HG03558 (cell line): Measurements from ENCODE around the gene SLC26A3.

Experiments
- ATAC-seq: cut with Tn5 transposase; IDR thresholded peaks from one replicate; pipeline ENCODE4 v1.9.1; 2021; ENCODE audit warnings: moderate number of reproducible peaks; ENCODE audit not compliant: unreplicated experiment; ENCODE audit errors: extremely low read depth

Gene SLC26A3

DNA sequence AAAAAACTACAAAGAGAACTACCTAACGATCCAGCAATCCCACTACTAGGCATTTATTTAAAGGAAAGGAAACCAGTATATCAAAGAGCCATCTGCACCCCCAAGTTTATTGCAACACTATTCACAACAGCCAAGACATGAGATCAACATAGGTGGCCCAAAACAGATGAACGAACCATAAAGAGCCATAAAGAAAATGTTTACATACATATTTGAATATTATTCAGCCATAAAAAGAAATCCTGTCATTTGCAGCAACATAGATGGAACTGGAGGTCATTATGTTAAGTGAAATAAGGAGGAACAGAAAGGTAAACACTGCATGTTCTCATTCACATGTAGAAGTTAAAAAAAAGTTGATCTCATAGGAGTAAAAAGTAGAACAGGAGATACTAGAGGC is 15.6 kb upstream of the SLC26A3 start:
- no peak for ATAC-seq

DNA sequence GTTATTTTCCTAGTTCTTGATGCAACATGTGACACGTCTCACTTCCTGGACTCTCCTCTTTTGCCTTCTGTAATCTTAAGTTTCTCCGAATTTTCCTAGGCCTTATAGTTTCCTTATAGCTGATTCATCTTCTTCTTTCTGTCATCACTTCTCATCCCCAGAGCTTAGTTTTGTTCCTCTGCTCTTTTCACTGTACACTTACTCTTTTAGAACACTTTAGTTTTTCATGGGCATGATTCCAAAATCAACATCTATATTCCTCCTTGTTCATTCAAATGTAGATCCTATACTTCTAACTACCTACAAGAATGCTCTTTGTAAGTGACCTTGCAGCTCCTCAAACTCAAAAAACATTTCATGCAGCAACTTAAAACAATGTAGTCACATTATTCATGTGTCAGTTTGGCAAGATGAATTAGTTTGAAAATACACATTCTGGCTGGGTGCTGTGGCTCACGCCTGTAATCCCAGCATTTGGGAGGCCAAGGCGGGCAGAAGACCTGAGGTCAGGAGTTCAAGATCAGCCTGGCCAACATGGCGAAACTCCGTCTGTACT is 13.1 kb upstream of the SLC26A3 start:
- ATAC-seq: no peak

DNA sequence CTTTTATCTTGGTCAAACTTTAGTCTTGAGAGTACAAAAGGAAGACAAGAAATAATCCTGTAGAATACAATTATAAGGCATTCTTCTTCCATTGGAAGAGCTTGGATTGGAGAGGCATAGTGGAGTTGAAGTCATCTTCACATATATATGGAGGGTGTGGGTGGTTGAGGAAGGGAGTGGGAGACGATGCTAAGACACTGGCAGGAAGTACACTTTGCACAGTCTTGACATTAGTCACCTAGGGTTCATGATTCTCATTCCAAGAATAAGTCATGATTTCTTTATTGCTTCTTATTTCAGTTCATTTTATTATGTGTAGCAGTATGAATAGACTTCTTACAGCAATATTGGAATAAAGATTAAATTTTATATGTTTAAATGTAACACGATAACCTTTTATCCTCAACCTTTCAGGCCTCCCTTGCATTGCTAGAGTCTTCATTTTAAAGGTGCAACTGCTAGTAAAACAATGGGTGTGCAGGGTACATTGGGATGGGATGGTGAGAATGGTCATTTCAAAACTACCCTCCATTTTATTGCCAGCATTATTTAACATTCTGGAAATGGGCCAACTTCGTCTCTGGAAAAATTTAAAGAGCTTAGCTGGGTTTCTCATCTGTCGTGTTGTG is 12.3 kb upstream of the SLC26A3 start:
- no peak for ATAC-seq

- no peak for ATAC-seq
Measured at GRCh38 chr7:107813524-107813923, 10.5 kb upstream of the SLC26A3 start.

DNA sequence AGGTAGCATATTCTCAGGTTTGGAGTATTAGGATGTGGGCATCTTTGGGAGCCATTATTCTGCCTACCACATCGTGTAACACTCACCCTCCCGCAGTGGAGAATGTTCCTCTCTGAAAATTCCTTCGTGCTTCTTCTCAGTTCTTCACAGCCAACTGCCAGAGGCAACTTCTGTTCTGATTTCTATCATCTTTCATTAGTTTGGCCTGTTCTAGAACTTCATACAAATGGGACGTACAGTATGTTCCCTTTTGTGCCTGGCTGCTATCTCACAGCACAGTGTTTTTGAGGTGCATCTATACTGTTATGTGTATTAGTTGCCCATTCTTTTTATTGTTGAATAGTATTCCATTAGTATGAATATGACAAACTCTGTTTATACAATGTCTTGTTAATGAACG is 8.9 kb upstream of the SLC26A3 start:
- ATAC-seq: no peak

- no peak for ATAC-seq
Measured at GRCh38 chr7:107810626-107811025, 7.6 kb upstream of the SLC26A3 start.

- no peak for ATAC-seq
Measured at GRCh38 chr7:107809179-107809578, 6.2 kb upstream of the SLC26A3 start.

GRCh38 chr7:107799647-107800264 is 3.3 kb downstream of the SLC26A3 start:
- no peak for ATAC-seq

GRCh38 chr7:107792364-107792763 is 10.7 kb downstream of the SLC26A3 start:
- ATAC-seq: no peak

- ATAC-seq: no peak
Measured at GRCh38 chr7:107789647-107790046, 13.4 kb downstream of the SLC26A3 start.

DNA sequence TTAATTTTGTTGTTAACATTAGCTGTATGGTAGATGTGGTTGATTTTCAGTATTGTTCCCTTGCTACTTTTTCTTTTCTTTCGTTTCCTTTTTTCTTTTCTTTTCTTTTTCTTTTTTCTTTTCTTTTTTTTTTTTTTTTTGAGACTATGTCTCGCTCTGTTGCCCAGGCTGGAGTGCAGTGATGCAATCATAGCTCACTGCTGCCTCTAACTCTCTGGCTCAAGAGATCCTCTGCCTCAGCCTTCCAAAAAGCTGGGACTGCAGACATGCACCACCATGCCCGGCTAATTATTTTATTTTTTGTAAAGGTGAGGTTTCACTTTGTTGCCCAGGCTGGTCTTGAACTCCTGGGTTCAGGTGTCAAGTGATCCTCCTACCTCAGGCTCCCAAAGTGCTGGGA is 14.4 kb downstream of the SLC26A3 start:
- ATAC-seq: no peak

GRCh38 chr7:107788216-107788615 is 14.8 kb downstream of the SLC26A3 start:
- no peak for ATAC-seq

DNA sequence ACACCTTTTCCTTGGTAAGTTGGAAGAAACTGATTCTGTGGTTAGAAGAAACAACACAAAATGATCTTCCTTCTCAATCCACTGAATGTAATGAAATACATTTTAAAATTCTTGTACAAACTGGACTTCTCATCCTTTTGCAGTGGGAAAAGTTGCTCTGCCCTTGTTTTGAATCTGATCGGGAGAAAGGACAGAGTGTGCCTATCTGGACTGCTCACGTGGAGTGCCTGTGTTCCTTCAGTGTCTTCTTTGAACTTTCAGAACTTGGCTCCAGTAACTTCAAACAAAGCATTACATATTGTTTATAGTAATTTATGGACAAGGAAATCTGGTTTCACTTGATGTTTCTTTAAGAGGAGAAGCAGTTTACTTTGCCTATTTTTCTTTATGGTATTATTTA is 17.1 kb downstream of the SLC26A3 start:
- ATAC-seq: no peak

DNA sequence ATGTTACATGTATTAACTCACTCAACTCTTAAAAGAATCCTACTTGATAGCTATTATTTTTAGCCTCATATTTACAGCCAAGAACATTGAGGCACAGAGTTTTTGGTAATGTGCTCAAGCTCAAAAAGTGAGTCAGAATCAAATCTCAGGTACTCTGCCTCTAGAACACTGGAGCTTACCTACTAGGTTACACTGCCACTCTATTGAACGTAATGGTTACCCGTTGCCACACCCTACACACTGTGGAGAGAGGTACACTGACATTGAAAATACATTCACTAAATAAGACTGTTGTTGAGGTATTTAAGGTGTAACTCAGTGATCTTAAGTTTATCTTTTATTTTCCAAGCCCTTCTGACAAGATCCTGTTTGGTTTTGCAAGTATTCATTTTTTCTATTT is 17.9 kb downstream of the SLC26A3 start:
- ATAC-seq: no peak

DNA sequence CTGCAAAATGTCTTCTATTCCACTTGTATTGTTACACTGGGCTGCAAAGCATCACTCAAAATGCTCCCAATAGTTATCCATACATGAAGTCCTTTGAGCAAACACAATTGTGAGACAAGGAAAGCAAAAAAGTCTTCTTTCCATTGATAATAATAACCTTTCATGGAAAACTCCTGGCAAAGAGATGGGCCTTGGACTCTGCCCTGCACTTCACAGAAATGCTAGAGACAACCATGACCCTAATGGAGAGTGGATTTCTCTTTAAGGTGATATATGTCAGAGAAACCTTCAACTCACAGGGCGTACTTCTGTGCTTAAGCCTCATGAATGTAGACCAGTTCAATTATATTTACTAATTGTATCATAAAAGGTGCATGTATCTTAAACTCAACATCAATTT is 19.4 kb downstream of the SLC26A3 start:
- ATAC-seq: no peak

DNA sequence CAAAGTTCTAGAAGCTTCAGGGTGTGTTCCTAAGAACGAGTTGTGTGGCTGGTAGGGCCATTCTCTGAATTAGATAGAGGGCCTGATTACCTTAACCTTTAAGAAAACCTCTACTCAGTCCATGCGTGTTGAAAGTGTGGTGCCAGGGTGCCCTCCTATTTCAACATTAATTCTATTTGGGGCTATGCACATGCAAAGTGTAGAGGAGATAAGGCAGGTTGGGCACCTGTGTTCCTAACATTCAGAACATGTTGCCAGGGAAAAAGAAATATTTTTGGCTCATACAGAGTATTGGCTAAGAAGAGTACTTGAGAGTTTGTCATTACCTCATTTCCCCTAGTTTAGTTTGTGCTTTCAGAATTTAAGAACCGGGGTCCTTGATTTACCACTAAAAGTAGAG is 20.6 kb downstream of the SLC26A3 start:
- ATAC-seq: no peak

DNA sequence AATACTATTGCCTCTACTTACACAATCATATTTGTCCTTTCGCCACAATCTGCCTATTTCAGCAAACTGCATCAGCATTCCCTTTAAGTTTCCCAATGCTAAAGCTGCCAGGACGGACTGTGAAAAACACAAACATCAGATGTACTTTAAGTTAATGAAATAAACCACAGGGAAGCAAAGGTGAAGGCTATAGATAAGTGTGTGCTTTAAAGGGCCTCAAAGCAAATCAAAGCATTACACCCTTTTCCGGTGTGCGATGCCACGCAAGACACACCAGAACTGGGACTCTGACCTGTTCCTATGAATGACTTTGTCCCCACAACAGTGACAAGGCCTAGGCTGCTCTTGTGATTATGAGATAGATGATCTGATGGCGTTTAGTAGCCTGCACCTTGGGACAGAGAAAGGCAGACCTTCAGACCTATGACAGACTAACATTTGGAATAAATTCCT is 23.4 kb downstream of the SLC26A3 start:
- no peak for ATAC-seq

GRCh38 chr7:107778283-107778682 is 24.7 kb downstream of the SLC26A3 start:
- no peak for ATAC-seq

GRCh38 chr7:107777702-107778101 is 25.3 kb downstream of the SLC26A3 start:
- ATAC-seq: no peak

DNA sequence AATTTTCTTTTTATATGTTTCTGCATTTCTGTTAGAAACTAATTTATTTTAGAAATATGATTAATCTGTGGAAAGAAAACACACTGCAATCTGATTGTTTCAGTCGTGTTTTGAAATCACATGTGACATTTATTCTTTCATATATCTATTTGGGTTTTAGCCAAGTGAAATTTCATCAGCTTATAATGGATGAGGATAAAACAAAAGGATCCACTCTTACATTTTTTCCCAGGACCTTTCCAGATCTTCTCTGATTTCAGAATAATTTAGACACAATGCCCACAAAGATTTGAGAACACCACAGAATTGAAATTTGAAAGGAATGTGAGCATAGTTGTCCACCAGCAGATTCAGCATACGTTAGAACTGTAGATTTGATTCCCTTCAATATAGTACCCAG is 30.0 kb downstream of the SLC26A3 start:
- no peak for ATAC-seq

DNA sequence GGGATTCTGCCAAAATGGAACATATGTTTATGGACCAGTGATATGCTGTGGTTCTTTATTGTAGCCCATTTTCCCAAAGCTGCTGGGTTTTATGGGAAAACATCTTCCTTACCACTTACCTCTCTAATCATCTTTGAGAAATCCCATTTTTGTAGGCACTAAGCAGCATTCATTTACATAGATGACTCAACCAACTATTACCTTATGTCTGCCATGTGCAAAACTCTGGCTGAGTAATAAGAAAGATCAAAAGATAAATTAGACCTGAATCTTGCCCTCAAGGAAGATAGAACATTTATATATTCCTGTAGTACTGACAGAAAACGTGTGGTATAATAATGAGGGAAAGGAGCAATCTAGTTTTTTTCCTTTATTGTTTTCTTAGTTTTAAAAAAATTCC is 34.8 kb downstream of the SLC26A3 start:
- ATAC-seq: no peak

DNA sequence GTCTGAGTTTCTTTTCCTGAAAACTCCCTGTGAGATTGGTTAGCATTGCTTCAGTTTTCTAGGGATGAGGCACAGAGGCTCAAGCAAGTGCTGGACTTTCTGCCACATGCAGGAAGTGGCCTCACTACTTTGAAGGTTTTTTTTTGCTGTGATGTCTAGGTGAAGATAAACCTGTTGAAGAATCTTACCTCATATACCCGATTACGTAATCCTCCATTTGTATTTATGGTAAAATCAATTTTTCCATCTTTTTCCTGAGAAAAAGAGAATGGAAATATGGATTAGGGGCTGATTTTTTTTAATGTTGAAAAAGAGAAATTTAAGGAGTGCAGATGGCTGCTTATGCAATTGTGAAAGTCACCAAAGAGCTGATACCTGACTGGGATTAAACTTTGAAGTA is 35.6 kb downstream of the SLC26A3 start:
- no peak for ATAC-seq
